H4 (cell line): ENCODE data around the gene SYNGR2. TPM values are rescaled to one million over a fixed set of nuclear protein-coding genes. Genes with fewer than 3 reads are reported as not detected.
A peak's percentile ranks its signal among the peaks of the same experiment; 100 is the strongest.
"Not testable (repeated sequence)": the region's sequence is repeated elsewhere in the genome, so short reads cannot be mapped to it uniquely, and the experiment has no call there.

ENCODE experiments used
- DNase-seq: peaks from one replicate; pipeline ENCODE4 v3.0.0-alpha.2; 2015; ENCODE audit warnings: low spot score
- total RNA-seq: library from RNA; depleted of rRNA; stranded (reverse); fragments of >200 nt; shearing (Covaris generic); gene quantifications from 2 replicates; pipeline ENCODE4 v1.2.3, GENCODE V29; 2014

SYNGR2 gene
- total RNA-seq, 1 experiment from 2014 or later, result 30.1 TPM

- no peak for DNase-seq
Measured at GRCh38 chr17:78130090-78130436, 38.3 kb upstream of the SYNGR2 start.

- DNase-seq, result no peak
Measured at GRCh38 chr17:78130437-78131101, 37.8 kb upstream of the SYNGR2 start, which contains the start of gene TMC8. TSS of gene TMC8 (plus strand) at chr17:78130771. CDS start at chr17:78131589, 818 bp downstream.

- DNase-seq, result no peak
Measured at GRCh38 chr17:78131172-78132083, 37.0 kb upstream of the SYNGR2 start.

- DNase-seq, result no peak
Measured at GRCh38 chr17:78132084-78132676, 36.2 kb upstream of the SYNGR2 start.

- no peak for DNase-seq
Measured at GRCh38 chr17:78132767-78133178, 35.6 kb upstream of the SYNGR2 start.

GRCh38 chr17:78133179-78133951 lies 35.0 kb upstream of the SYNGR2 start:
- no peak for DNase-seq

- DNase-seq, result peak; percentile 43
Measured at GRCh38 chr17:78133971-78134898, 34.1 kb upstream of the SYNGR2 start.

- DNase-seq, result no peak
Measured at GRCh38 chr17:78134899-78135385, 33.4 kb upstream of the SYNGR2 start.

GRCh38 chr17:78135858-78136500 lies 32.4 kb upstream of the SYNGR2 start:
- no peak for DNase-seq

GRCh38 chr17:78137392-78138203 lies 30.8 kb upstream of the SYNGR2 start:
- DNase-seq, result no peak

- DNase-seq, result no peak
Measured at GRCh38 chr17:78138204-78139060, 29.9 kb upstream of the SYNGR2 start.

GRCh38 chr17:78139861-78140168 lies 28.6 kb upstream of the SYNGR2 start:
- DNase-seq, result not testable (repeated sequence)

GRCh38 chr17:78140169-78141051 lies 28.0 kb upstream of the SYNGR2 start:
- DNase-seq, result peak; percentile 88

GRCh38 chr17:78141437-78142118 lies 26.8 kb upstream of the SYNGR2 start:
- DNase-seq, result no peak

GRCh38 chr17:78142119-78142861 lies 26.1 kb upstream of the SYNGR2 start:
- DNase-seq, result peak; percentile 65
